PC-9 (cell line): ENCODE results near the gene IL17RA. TPM values are rescaled to one million over a fixed set of nuclear protein-coding genes. Genes with fewer than 3 reads are reported as not detected.

ENCODE experiments used
- BruUV-seq: library from RNA; stranded (reverse); fragments of 400-500 nt; replicated peaks from 2 replicates; lab custom pipeline; 2021; lab: Mats Ljungman, UMichigan
- CTCF ChIA-PET: fragments of 300-600 bp; sonication (Branson Sonifier 250); formaldehyde crosslinking; loops from one replicate; lab custom pipeline; 2022; ENCODE audit warnings: antibody characterized with exemption; lab: Charles Lee
- POLR2A ChIA-PET: fragments of 300-600 bp; sonication (Branson Sonifier 250); formaldehyde crosslinking; loops from one replicate; lab custom pipeline; 2022; ENCODE audit warnings: antibody characterized with exemption; ENCODE audit not compliant: unreplicated experiment; lab: Charles Lee
- DNase-seq, 2 experiments: peaks; one replicate each; pipeline versions ENCODE4 v3.0.0 to v3.0.0-alpha.2; 2015 to 2022; ENCODE audit warnings: mixed read lengths in 1 of 2
- H2AFZ ChIP-seq: fragments of 200-600 bp; sonication (generic); 2 replicates; pipeline ENCODE4 v1.8.1; 2017; ENCODE audit warnings: antibody characterized with exemption
- H3F3A ChIP-seq: fragments of 200-600 bp; sonication (generic); 2 replicates; pipeline ENCODE4 v1.8.1; 2017; ENCODE audit warnings: antibody characterized with exemption, mild to moderate bottlenecking, low read depth; ENCODE audit not compliant: insufficient read depth
- H3K27ac ChIP-seq: fragments of 200-600 bp; sonication (generic); 2 replicates; pipeline ENCODE4 v1.6.1; 2016; ENCODE audit warnings: mixed run types
- H3K27me3 ChIP-seq: fragments of 200-600 bp; sonication (generic); 2 replicates; pipeline ENCODE4 v1.6.1; 2016; ENCODE audit warnings: low read depth, mixed run types; ENCODE audit not compliant: insufficient read depth
- H3K36me3 ChIP-seq: fragments of 200-600 bp; sonication (generic); 2 replicates; pipeline ENCODE4 v1.6.1; 2016; ENCODE audit warnings: low read depth, mixed run types
- H3K4me1 ChIP-seq: fragments of 200-600 bp; sonication (generic); replicated peaks from 2 replicates; pipeline ENCODE4 v1.6.1; 2016; ENCODE audit warnings: mixed run types; ENCODE audit not compliant: insufficient read depth
- H3K4me2 ChIP-seq: fragments of 200-600 bp; sonication (generic); 2 replicates; pipeline ENCODE4 v1.6.1; 2017; ENCODE audit warnings: mixed run types
- H3K4me3 ChIP-seq: fragments of 200-600 bp; sonication (generic); 2 replicates; pipeline ENCODE4 v1.6.1; 2016; ENCODE audit warnings: mixed run types
- H3K79me2 ChIP-seq: fragments of 200-600 bp; sonication (generic); 2 replicates; pipeline ENCODE4 v1.6.1; 2017; ENCODE audit warnings: low read depth, mixed run types
- H3K9me2 ChIP-seq: fragments of 200-600 bp; sonication (generic); 2 replicates; pipeline ENCODE4 v1.8.1; 2017; ENCODE audit warnings: mild to moderate bottlenecking; ENCODE audit not compliant: insufficient read depth
- H3K9me3 ChIP-seq: fragments of 200-600 bp; sonication (generic); 2 replicates; pipeline ENCODE4 v1.8.1; 2016; ENCODE audit warnings: low read depth; ENCODE audit not compliant: insufficient read depth
- H4K20me1 ChIP-seq: fragments of 200-600 bp; sonication (generic); 2 replicates; pipeline ENCODE4 v1.8.1; 2017; ENCODE audit not compliant: insufficient read depth
- CTCF ChIP-seq: fragments of 200-600 bp; sonication (generic); conservative IDR thresholded peaks from 2 replicates; pipeline ENCODE4 v1.6.1; 2017; ENCODE audit warnings: mixed run types, antibody characterized with exemption, mild to moderate bottlenecking, moderate library complexity
- EZH2 ChIP-seq: fragments of 200-600 bp; sonication (generic); IDR thresholded peaks from 2 replicates; pipeline ENCODE4 v1.8.0; 2017; ENCODE audit warnings: antibody characterized with exemption, low read depth
- intact Hi-C: fragments of 100-400 bp; cut with micrococcal nuclease; formaldehyde crosslinking; loops from one replicate; pipeline ENCODE4 v1.10.0; 2022; ENCODE audit not compliant: unreplicated experiment
- total RNA-seq: library from RNA; stranded (reverse); gene quantifications from 2 replicates; pipeline ENCODE4 v1.2.3, GENCODE V29; 2021

Gene IL17RA
- total RNA-seq, 1 experiment from 2014 or later: 8.2 TPM

GRCh38 chr22:17102297-17102667, 17.5 kb downstream of the IL17RA start:
- no peaks in the 10 kb centered on the region for H3K4me1 ChIP-seq
- CTCF ChIA-PET: no interaction called here
- BruUV-seq: no TSS peak

DNA sequence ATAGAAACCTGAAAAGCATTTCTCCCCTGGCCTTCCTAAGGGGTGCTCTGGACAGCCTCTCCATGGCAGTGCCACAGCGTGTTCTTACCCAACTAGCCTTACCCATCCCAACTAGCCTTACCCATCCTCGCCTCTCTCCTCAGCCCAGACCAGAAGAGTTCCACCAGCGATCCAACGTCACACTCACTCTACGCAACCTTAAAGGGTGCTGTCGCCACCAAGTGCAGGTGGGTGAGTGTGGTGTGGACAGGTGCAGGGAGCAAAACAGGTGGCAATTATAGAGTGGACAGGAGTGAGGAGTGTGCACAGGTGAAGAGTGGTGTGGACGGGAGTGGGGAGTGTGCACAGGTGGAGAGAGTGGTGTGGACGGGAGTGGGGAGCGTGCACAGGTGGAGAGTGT, 18.6 kb downstream of the IL17RA start:
- no peaks in the 10 kb centered on the region for H3K36me3 ChIP-seq
- intact Hi-C loops: no loop called here

More at GRCh38 chr22:17102297-17102667, 17.5 kb downstream of the IL17RA start:
- intact Hi-C loops: no loop called here
- H3K9me3 ChIP-seq: no peaks in the 10 kb centered on the region
- no peak for DNase-seq
- H3K79me2 ChIP-seq: no peaks in the 10 kb centered on the region
- no peaks in the 10 kb centered on the region for H3K27me3 ChIP-seq
- H4K20me1 ChIP-seq: no peaks in the 10 kb centered on the region
- POLR2A ChIA-PET: no interaction called here
- H3F3A ChIP-seq: no peaks in the 10 kb centered on the region
- H3K4me3 ChIP-seq: no peak overlapping the region
- no peaks in the 10 kb centered on the region for H3K9me2 ChIP-seq
- H2AFZ ChIP-seq: no peak overlapping the region
- no peak overlapping the region for H3K4me2 ChIP-seq
- no peaks in the 10 kb centered on the region for H3K36me3 ChIP-seq
- TF ChIP-seq EZH2: no peak
- no peak for TF ChIP-seq CTCF
- H3K27ac ChIP-seq: no peak overlapping the region

DNA sequence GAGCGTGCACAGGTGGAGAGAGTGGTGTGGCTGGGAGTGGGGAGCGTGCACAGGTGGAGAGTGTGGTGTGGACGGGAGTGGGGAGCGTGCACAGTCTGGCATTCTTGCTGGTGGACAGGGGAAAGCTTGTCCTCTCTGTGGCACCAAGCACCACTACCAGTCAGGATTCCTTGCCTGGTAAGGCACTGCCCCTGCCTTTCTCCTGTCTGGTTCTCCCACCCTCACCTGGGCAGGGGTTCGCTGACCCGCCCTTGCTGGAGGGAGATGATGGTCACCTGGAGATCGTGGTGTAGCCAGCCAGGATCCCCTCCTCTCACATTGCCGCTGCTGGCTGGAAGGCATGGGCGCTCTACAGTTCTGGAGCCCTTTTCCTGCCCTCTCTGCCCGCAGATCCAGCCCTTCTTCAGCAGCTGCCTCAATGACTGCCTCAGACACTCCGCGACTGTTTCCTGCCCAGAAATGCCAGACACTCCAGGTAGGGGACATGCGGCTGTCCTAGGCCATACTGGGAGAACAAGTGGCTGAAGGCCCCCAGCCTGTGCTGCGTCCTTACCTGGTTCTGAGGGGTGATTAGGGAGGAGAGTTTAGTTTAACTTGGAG, 19.6 kb downstream of the IL17RA start:
- ChIA-PET CTCF (no interaction called here), POLR2A (no interaction called here)
- intact Hi-C loops: no loop called here
- H3K27me3 ChIP-seq: no peaks in the 10 kb centered on the region
- H3F3A ChIP-seq: no peaks in the 10 kb centered on the region
- H2AFZ ChIP-seq: no peak overlapping the region
- H3K36me3 ChIP-seq: no peaks in the 10 kb centered on the region
- TF ChIP-seq EZH2 (no peak), CTCF (no peak)
- BruUV-seq: no TSS peak
- H3K4me1 ChIP-seq: no peaks in the 10 kb centered on the region
- DNase-seq: no peak
- H3K27ac ChIP-seq: no peak overlapping the region
- no peak overlapping the region for H3K4me2 ChIP-seq
- H4K20me1 ChIP-seq: no peaks in the 10 kb centered on the region
- no peaks in the 10 kb centered on the region for H3K9me3 ChIP-seq
- H3K9me2 ChIP-seq: no peaks in the 10 kb centered on the region
- H3K79me2 ChIP-seq: no peaks in the 10 kb centered on the region
- H3K4me3 ChIP-seq: no peak overlapping the region

More for the DNA sequence above, 18.6 kb downstream of the IL17RA start:
- Histone ChIP-seq H2AFZ (no peak overlapping the region), H4K20me1 (no peaks in the 10 kb centered on the region), H3K27ac (no peak overlapping the region), H3F3A (no peaks in the 10 kb centered on the region), H3K4me2 (no peak overlapping the region), H3K9me2 (no peaks in the 10 kb centered on the region), H3K4me1 (no peaks in the 10 kb centered on the region), H3K9me3 (no peaks in the 10 kb centered on the region), H3K27me3 (no peaks in the 10 kb centered on the region), H3K4me3 (no peak overlapping the region), H3K79me2 (no peaks in the 10 kb centered on the region)
- no peak for DNase-seq
- no peak for TF ChIP-seq EZH2
- no peak for TF ChIP-seq CTCF
- BruUV-seq: no TSS peak
- POLR2A ChIA-PET: no interaction called here
- CTCF ChIA-PET: no interaction called here
